K562 (cell line): ENCODE measurements around the gene CCDC85A. TPM values are rescaled to one million over a fixed set of nuclear protein-coding genes. Genes with fewer than 3 reads are reported as not detected.
A peak's percentile ranks its signal among the peaks of the same experiment; 100 is the strongest.

Source experiments
- CREB3 ChIP-seq: fragments of 450-650 bp; conservative IDR thresholded peaks from 2 replicates; pipeline ENCODE4 v1.6.1; 2016; ENCODE audit warnings: missing genetic modification characterization, low read depth, mild to moderate bottlenecking, missing compliant biosample characterization, moderate library complexity
- CREBBP ChIP-seq: IDR thresholded peaks from one replicate; pipeline ENCODE4 v1.6.1; 2012; ENCODE audit warnings: low read depth, mild to moderate bottlenecking, control low read depth, inconsistent platforms, low read length
- E2F3 ChIP-seq: fragments of 250-450 bp; sonication (Bioruptor Pico); IDR thresholded peaks from 2 replicates; pipeline ENCODE4 v1.4.0; 2020; ENCODE audit warnings: mild to moderate bottlenecking
- HNRNPL ChIP-seq: fragments of 200-400 bp; formaldehyde crosslinking; IDR thresholded peaks from 2 replicates; pipeline ENCODE4 v1.6.1; 2017; ENCODE audit warnings: low read depth, mild to moderate bottlenecking, low read length
- ILK ChIP-seq: fragments of 450-650 bp; IDR thresholded peaks from 2 replicates; pipeline ENCODE4 v1.6.1; 2016; ENCODE audit warnings: missing genetic modification characterization, low read depth, mild to moderate bottlenecking, missing compliant biosample characterization, moderate library complexity, borderline replicate concordance
- MGA ChIP-seq: fragments of 450-650 bp; IDR thresholded peaks from 2 replicates; pipeline ENCODE4 v1.6.1; 2016; ENCODE audit warnings: mild to moderate bottlenecking, moderate library complexity
- MIER1 ChIP-seq: fragments of 450-650 bp; IDR thresholded peaks from 2 replicates; pipeline ENCODE4 v1.6.1; 2016; ENCODE audit warnings: antibody characterized with exemption, mild to moderate bottlenecking, low read depth
- PHB ChIP-seq: fragments of 250-450 bp; sonication (Bioruptor Pico); IDR thresholded peaks from 2 replicates; pipeline ENCODE4 v1.5.0; 2021
- RBM14 ChIP-seq: fragments of 200-400 bp; formaldehyde crosslinking; IDR thresholded peaks from 2 replicates; pipeline ENCODE4 v1.6.1; 2018; ENCODE audit warnings: low read depth, mild to moderate bottlenecking, low read length, moderate library complexity, borderline replicate concordance; ENCODE audit not compliant: insufficient read depth
- SPI1 ChIP-seq: IDR thresholded peaks from 2 replicates; pipeline ENCODE4 v1.6.1; 2011; ENCODE audit warnings: low read depth, low read length, control low read depth, borderline replicate concordance
- ZNF655 ChIP-seq: fragments of 250-450 bp; sonication (Bioruptor Pico); IDR thresholded peaks from 2 replicates; pipeline ENCODE4 v1.5.0; 2021
- ZSCAN32 ChIP-seq: fragments of 450-650 bp; formaldehyde crosslinking; IDR thresholded peaks from 2 replicates; pipeline ENCODE4 v1.4.0; 2020; ENCODE audit warnings: mild to moderate bottlenecking, moderate library complexity
- polyA plus RNA-seq, 8 experiments: library from polyadenylated mRNA; depleted of rRNA in 4 of 8; stranded (reverse) in 5 of 8; unstranded in 3 of 8; fragments of >200 nt; fragmentation: Nextera tagmentation in 2 of 8; fragmentation: Illumina TruSeq in 1 of 8; extraction: Ambion mirVana in 2 of 8; extraction: Trizol in 1 of 8; gene quantifications; 2 replicates each; pipeline versions ENCODE4 v1.2.1 to v1.2.3, GENCODE V29; 2011 to 2014; ENCODE audit warnings: inconsistent platforms in 1 of 8, missing spikeins in 1 of 8
- total RNA-seq, 7 experiments: library from RNA; depleted of rRNA in 6 of 7; stranded (reverse); fragments of >200 nt in 6 of 7; fragmentation: Illumina TruSeq in 2 of 7; extraction: Trizol in 2 of 7; gene quantifications; 2 replicates each; pipeline versions ENCODE4 v1.2.1 to v1.2.3, GENCODE V29; 2011 to 2021; ENCODE audit warnings: low replicate concordance in 1 of 7

The CCDC85A gene
- total and polyA plus RNA-seq, 9 of the 15 experiments (the other 6 are each of a cell fraction or from before 2014, with no cell fraction given) = 0.03 to 0.14 (median 0.10) TPM; not detected in 5

- TF ChIP-seq MGA (no peak), E2F3 (CRISPR knock-in tag) (no peak), ZNF655 (CRISPR knock-in tag) (no peak), ZSCAN32 (no peak), PHB (CRISPR knock-in tag) (no peak), CREBBP (no peak), HNRNPL (0 out of 2 replicates have a peak, but pooled peaks have one; percentile 28), SPI1 (no peak), CREB3 (tag) (no peak), ILK (tag) (no peak), MIER1 (no peak), RBM14 (no peak)
These were observed at the start of gene CCDC85A (continued) for GRCh38 chr2:56183643-56184499.
